CD4-positive, alpha-beta T cell (primary cell): ENCODE results near the gene NARS2. TPM values are rescaled to one million over a fixed set of nuclear protein-coding genes. Genes with fewer than 3 reads are reported as not detected.
A peak's percentile ranks its signal among the peaks of the same experiment; 100 is the strongest.

Experiments
- ATAC-seq: fragments of 200-7000 bp; cut with Tn5 transposase; one replicate; pipeline ENCODE4 v1.10.0; 2022; ENCODE audit warnings: mild to moderate bottlenecking; ENCODE audit not compliant: poor library complexity
- CTCF ChIA-PET: fragments of 350-600 bp; sonication (Branson Sonifier 250); formaldehyde crosslinking; loops from one replicate; lab custom pipeline; 2021; ENCODE audit warnings: antibody characterized with exemption, inconsistent platforms; lab: Charles Lee
- POLR2A ChIA-PET: fragments of 350-600 bp; sonication (Branson Sonifier 250); formaldehyde crosslinking; loops from one replicate; lab custom pipeline; 2021; ENCODE audit warnings: antibody characterized with exemption, inconsistent platforms; lab: Charles Lee
- DNase-seq, 14 experiments: peaks; one replicate each; pipeline ENCODE4 v3.0.0-alpha.2; 2013 to 2020; ENCODE audit warnings: mixed read lengths in 2 of 14
- H3K27ac ChIP-seq, 2 donors: one replicate each; pipeline versions ENCODE4 v1.5.1 to v1.7.0; 2013; ENCODE audit warnings: low read length in 2 of 2, low read depth in 1 of 2, mild to moderate bottlenecking in 1 of 2
- H3K27me3 ChIP-seq, 2 experiments: 1 replicate in 1 of 2; 2 replicates in 1 of 2; pipeline versions ENCODE4 v1.6.1 to v1.7.0; 2013; ENCODE audit warnings: low read length in 2 of 2, control low read depth in 1 of 2, mild to moderate bottlenecking in 1 of 2, moderate library complexity in 1 of 2; ENCODE audit not compliant: insufficient read depth in 2 of 2, control insufficient read depth in 1 of 2
- H3K36me3 ChIP-seq: one replicate; pipeline ENCODE4 v1.6.1; 2013; ENCODE audit warnings: low read length, control low read depth; ENCODE audit not compliant: insufficient read depth
- H3K4me1 ChIP-seq: one replicate; pipeline ENCODE4 v1.6.1; 2013; ENCODE audit warnings: low read length, control low read depth; ENCODE audit not compliant: insufficient read depth
- H3K4me3 ChIP-seq: one replicate; pipeline ENCODE4 v1.5.1; 2013; ENCODE audit warnings: mild to moderate bottlenecking, low read length, moderate library complexity
- H3K9me3 ChIP-seq, 2 experiments: 1 replicate in 1 of 2; 2 replicates in 1 of 2; pipeline versions ENCODE4 v1.6.1 to v1.7.0; 2013; ENCODE audit warnings: low read length in 2 of 2, mild to moderate bottlenecking in 2 of 2, control low read depth in 1 of 2, moderate library complexity in 1 of 2; ENCODE audit not compliant: control insufficient read depth in 1 of 2, insufficient read depth in 1 of 2
- H3K27ac Mint-ChIP-seq: one replicate; pipeline ENCODE4 v1.8.0; 2020; ENCODE audit warnings: mixed read lengths
- H3K27me3 Mint-ChIP-seq: one replicate; pipeline ENCODE4 v1.8.0; 2021; ENCODE audit warnings: mixed read lengths
- H3K36me3 Mint-ChIP-seq: one replicate; pipeline ENCODE4 v1.8.0; 2021; ENCODE audit warnings: low read depth, mixed read lengths
- H3K4me1 Mint-ChIP-seq: one replicate; pipeline ENCODE4 v1.8.0; 2021; ENCODE audit warnings: low read depth, mixed read lengths
- H3K4me3 Mint-ChIP-seq: one replicate; pipeline ENCODE4 v1.8.0; 2020; ENCODE audit warnings: mild to moderate bottlenecking, mixed read lengths
- H3K9me3 Mint-ChIP-seq: one replicate; pipeline ENCODE4 v1.8.0; 2020; ENCODE audit warnings: mixed read lengths
- CTCF ChIP-seq: fragments of 200-600 bp; IDR thresholded peaks from one replicate; pipeline ENCODE4 v1.8.0; 2022; ENCODE audit warnings: antibody characterized with exemption, mild to moderate bottlenecking
- intact Hi-C, 2 experiments: fragments of 100-400 bp; cut with DNase I in 1 of 2; cut with micrococcal nuclease in 1 of 2; formaldehyde crosslinking; loops; one replicate each; pipeline versions ENCODE4 v1.15.1 to v1.9.0; 2023 to 2025; cut with DNase I, micrococcal nuclease
- total RNA-seq, 174 experiments: library from RNA in 2 of 174; stranded (reverse) in 2 of 174; gene quantifications; one replicate each; pipeline ENCODE4 v1.2.3 and lab custom pipeline; 2021 to 2026

NARS2 gene
- total RNA-seq, 2 experiments from 2014 or later: 8.7 to 9.3 TPM

GRCh38 chr11:78573681-78574080 is 983 bp downstream of the NARS2 start:
- H3K9me3 ChIP-seq: no peaks in the 10 kb centered on the region
- peak overlapping the region; percentile 96 for H3K27ac Mint-ChIP-seq
- H3K36me3 ChIP-seq: peaks cover 18% of the 10 kb centered on the region
- no peak overlapping the region for H3K27ac ChIP-seq
- H3K27me3 ChIP-seq: no peaks in the 10 kb centered on the region
- no peaks in the 10 kb centered on the region for H3K27me3 Mint-ChIP-seq
- H3K36me3 Mint-ChIP-seq: peaks cover 48% of the 10 kb centered on the region
- peaks cover 14% of the 10 kb centered on the region for H3K4me1 ChIP-seq
- intact Hi-C loops: loop anchor here in 1 of 2 experiments (2.0 to 10.0 kb wide), 8 partner anchors 386 to 1509 kb away; partner anchors contain the start of genes AAMDC, ALG8, CAPN5 and CLNS1A
- ChIA-PET POLR2A (interaction anchor here (1.9 to 3.3 kb wide), 4 partner anchors 8 to 579 kb away, joined by 11 to 32 read pairs (median 18); partner anchors contain the start of genes ALG8, GAB2 and INTS4), CTCF (interaction anchor here (0.9 to 2.7 kb wide), 2 partner anchors 9 to 528 kb away, joined by 3 to 40 read pairs; no protein-coding TSS in a partner anchor)
- DNase-seq (peak in 1 of 14 experiments; percentile 15), ATAC-seq (no peak)
- H3K4me3 Mint-ChIP-seq: peak overlapping the region; percentile 93
- no peaks in the 10 kb centered on the region for H3K9me3 Mint-ChIP-seq
- H3K4me3 ChIP-seq: peak overlapping the region; percentile 82
- no peak for TF ChIP-seq CTCF
- H3K4me1 Mint-ChIP-seq: peaks cover 48% of the 10 kb centered on the region

GRCh38 chr11:78573271-78573670 is 1.4 kb downstream of the NARS2 start:
- Histone ChIP-seq H3K27me3 (no peaks in the 10 kb centered on the region), H3K4me3 (peak overlapping the region; percentile 82), H3K9me3 (no peaks in the 10 kb centered on the region), H3K4me1 (peaks cover 14% of the 10 kb centered on the region), H3K27ac (no peak overlapping the region), H3K36me3 (peaks cover 21% of the 10 kb centered on the region)
- peaks cover 48% of the 10 kb centered on the region for H3K4me1 Mint-ChIP-seq
- ATAC-seq: no peak
- H3K9me3 Mint-ChIP-seq: no peaks in the 10 kb centered on the region
- H3K27me3 Mint-ChIP-seq: no peaks in the 10 kb centered on the region
- H3K36me3 Mint-ChIP-seq: peaks cover 52% of the 10 kb centered on the region
- peak overlapping the region; percentile 93 for H3K4me3 Mint-ChIP-seq
- POLR2A ChIA-PET: interaction anchor here (2.2 to 3.3 kb wide), 3 partner anchors 8 to 578 kb away, joined by 16 to 32 read pairs (median 19); partner anchors contain the start of genes GAB2 and INTS4
- no peak for TF ChIP-seq CTCF
- peak overlapping the region; percentile 96 for H3K27ac Mint-ChIP-seq
- CTCF ChIA-PET: interaction anchor here (0.9 to 2.7 kb wide), 2 partner anchors 9 to 527 kb away, joined by 3 to 40 read pairs; no protein-coding TSS in a partner anchor
- intact Hi-C loops: loop anchor here in 1 of 2 experiments (5.0 to 10.0 kb wide), 6 partner anchors 386 to 1508 kb away; partner anchors contain the start of genes AAMDC, CAPN5, CLNS1A and KCTD21
- DNase-seq: no peak

GRCh38 chr11:78572394-78572793 is 2.3 kb downstream of the NARS2 start:
- H3K27ac Mint-ChIP-seq: peak overlapping the region; percentile 96
- ATAC-seq: no peak
- no peak for DNase-seq
- H3K27me3 Mint-ChIP-seq: no peaks in the 10 kb centered on the region
- H3K36me3 Mint-ChIP-seq: peaks cover 57% of the 10 kb centered on the region
- H3K4me3 Mint-ChIP-seq: peak overlapping the region; percentile 93
- Histone ChIP-seq H3K27me3 (no peaks in the 10 kb centered on the region), H3K9me3 (no peaks in the 10 kb centered on the region), H3K4me3 (no peak overlapping the region), H3K27ac (no peak overlapping the region), H3K4me1 (peaks cover 14% of the 10 kb centered on the region), H3K36me3 (peaks cover 30% of the 10 kb centered on the region)
- H3K9me3 Mint-ChIP-seq: no peaks in the 10 kb centered on the region
- POLR2A ChIA-PET: interaction anchor here (0.9 to 3.3 kb wide), 2 partner anchors 7 to 433 kb away, joined by 3 to 32 read pairs; partner anchors contain the start of gene ALG8
- no peak for TF ChIP-seq CTCF
- CTCF ChIA-PET: interaction anchor here (2.7 kb wide), 1 partner anchor 8 kb away, joined by 40 read pairs; no protein-coding TSS in a partner anchor
- intact Hi-C loops: loop anchor here in 1 of 2 experiments (5.0 to 10.0 kb wide), 6 partner anchors 385 to 1508 kb away; partner anchors contain the start of genes AAMDC, CAPN5, CLNS1A and KCTD21
- H3K4me1 Mint-ChIP-seq: peaks cover 48% of the 10 kb centered on the region
